Endothelial cell of umbilical vein (primary cell): ENCODE measurements around the gene LPP. TPM values are rescaled to one million over a fixed set of nuclear protein-coding genes. Genes with fewer than 3 reads are reported as not detected.

Source experiments
- BruUV-seq: library from RNA; stranded (reverse); fragments of 400-500 nt; replicated peaks from 2 replicates; lab custom pipeline; 2021; lab: Mats Ljungman, UMichigan
- CTCF ChIA-PET: fragments of 300-600, 350-600 bp; sonication (Branson Sonifier 250); formaldehyde crosslinking; loops from one replicate; lab custom pipeline; 2021; ENCODE audit warnings: antibody characterized with exemption, inconsistent platforms; lab: Charles Lee
- POLR2A ChIA-PET: fragments of 300-600, 350-600 bp; sonication (Branson Sonifier 250); formaldehyde crosslinking; loops from one replicate; lab custom pipeline; 2021; ENCODE audit warnings: antibody characterized with exemption, inconsistent platforms; lab: Charles Lee
- DNase-seq: peaks from one replicate; pipeline ENCODE4 v3.0.0-alpha.2; 2011; ENCODE audit warnings: low read depth, low spot score
- FAIRE-seq: peaks from 2 replicates; lab custom pipeline; 2011; peaks lifted over from hg19 to GRCh38; lab: Jason Lieb, UNC
- H2AFZ ChIP-seq: 2 replicates; pipeline ENCODE4 v1.6.0; 2012; ENCODE audit warnings: low read depth, low read length, control low read depth, inconsistent platforms
- H3K27ac ChIP-seq: 2 replicates; pipeline ENCODE4 v1.5.1; 2011; ENCODE audit warnings: low read depth, mild to moderate bottlenecking, control low read depth, low read length, moderate library complexity; ENCODE audit not compliant: insufficient read depth
- H3K27me3 ChIP-seq, 2 experiments: 2 replicates each; pipeline versions ENCODE4 v1.6.0 to v1.6.1; 2011; ENCODE audit warnings: low read length in 2 of 2, mixed read lengths in 1 of 2; ENCODE audit not compliant: control insufficient read depth in 2 of 2, insufficient read depth in 2 of 2
- H3K36me3 ChIP-seq, 2 experiments: 2 replicates in 1 of 2; 3 replicates in 1 of 2; pipeline ENCODE4 v1.5.1; 2011; ENCODE audit warnings: low read length in 2 of 2, mild to moderate bottlenecking in 1 of 2, moderate library complexity in 1 of 2; ENCODE audit not compliant: control insufficient read depth in 2 of 2, insufficient read depth in 2 of 2; ENCODE audit errors: extremely low read depth in 1 of 2
- H3K4me1 ChIP-seq: 3 replicates; pipeline ENCODE4 v1.5.1; 2011; ENCODE audit warnings: mild to moderate bottlenecking, low read length; ENCODE audit not compliant: control insufficient read depth, insufficient read depth; ENCODE audit errors: extremely low read depth
- H3K4me2 ChIP-seq: 2 replicates; pipeline ENCODE4 v1.6.1; 2011; ENCODE audit warnings: low read length, control low read depth, mixed read lengths; ENCODE audit not compliant: insufficient read depth
- H3K4me3 ChIP-seq, 3 experiments: fragments of 200-600 bp in 1 of 3; sonication (generic), shearing (Covaris generic) in 1 of 3; replicated peaks in 1 of 3; 2 replicates each; pipeline ENCODE4 v1.5.1; 2011 to 2016; ENCODE audit warnings: control low read depth in 3 of 3, low read length in 3 of 3, mild to moderate bottlenecking in 2 of 3, inconsistent platforms in 1 of 3, low read depth in 1 of 3, moderate library complexity in 1 of 3; ENCODE audit not compliant: insufficient read depth in 1 of 3
- H3K79me2 ChIP-seq: 2 replicates; pipeline ENCODE4 v1.6.0; 2012; ENCODE audit warnings: low read length, inconsistent platforms; ENCODE audit not compliant: control insufficient read depth, insufficient read depth
- H3K9ac ChIP-seq: replicated peaks from 2 replicates; pipeline ENCODE3; 2011; ENCODE audit warnings: low read length, control low read depth; ENCODE audit not compliant: insufficient read depth; ENCODE audit errors: extremely low read depth
- H3K9me1 ChIP-seq: replicated peaks from 3 replicates; pipeline ENCODE4 v1.6.0; 2011; ENCODE audit warnings: mild to moderate bottlenecking, low read length; ENCODE audit not compliant: control insufficient read depth, insufficient read depth; ENCODE audit errors: extremely low read depth
- H3K9me3 ChIP-seq: replicated peaks from 2 replicates; pipeline ENCODE4 v1.5.1; 2012; ENCODE audit warnings: low read length, inconsistent platforms; ENCODE audit not compliant: control insufficient read depth, insufficient read depth
- H4K20me1 ChIP-seq: replicated peaks from 2 replicates; pipeline ENCODE3; 2011; ENCODE audit warnings: mild to moderate bottlenecking, low read length; ENCODE audit not compliant: control insufficient read depth, insufficient read depth; ENCODE audit errors: extremely low read depth
- EZH2 ChIP-seq: IDR thresholded peaks from 2 replicates; pipeline ENCODE4 v1.6.1; 2012; ENCODE audit warnings: borderline replicate concordance, low read depth, mild to moderate bottlenecking, moderate library complexity, low read length, inconsistent platforms; ENCODE audit not compliant: severe bottlenecking
- FOS ChIP-seq: IDR thresholded peaks from 2 replicates; pipeline ENCODE4 v1.6.1; 2011; ENCODE audit warnings: mild to moderate bottlenecking, low read length, moderate library complexity, borderline replicate concordance; ENCODE audit not compliant: insufficient read depth
- GATA2 ChIP-seq: IDR thresholded peaks from 2 replicates; pipeline ENCODE4 v1.7.0; 2011; ENCODE audit warnings: low read depth, mild to moderate bottlenecking, moderate library complexity, mixed read lengths, low read length; ENCODE audit not compliant: insufficient read length, insufficient read depth
- JUN ChIP-seq: IDR thresholded peaks from 2 replicates; pipeline ENCODE4 v1.6.1; 2011; ENCODE audit warnings: borderline replicate concordance, low read depth; ENCODE audit not compliant: insufficient read length, insufficient read depth
- MAX ChIP-seq: IDR thresholded peaks from 2 replicates; pipeline ENCODE4 v1.6.1; 2011; ENCODE audit not compliant: insufficient read depth, insufficient read length
- MYC ChIP-seq: IDR thresholded peaks from one replicate; pipeline ENCODE4 v1.6.1; 2011; ENCODE audit warnings: mild to moderate bottlenecking, low read depth, low read length
- POLR2A ChIP-seq: IDR thresholded peaks from 2 replicates; pipeline ENCODE4 v1.6.1; 2012; ENCODE audit warnings: low read depth, mild to moderate bottlenecking, control low read depth, low read length
- POLR2AphosphoS5 ChIP-seq: IDR thresholded peaks from 2 replicates; pipeline ENCODE4 v1.6.1; 2012; ENCODE audit warnings: low read depth, mild to moderate bottlenecking, control low read depth, low read length, moderate library complexity; ENCODE audit not compliant: insufficient read depth
- dilution Hi-C: fragments of 300-500 bp; cut with MboI; formaldehyde crosslinking; loops from one replicate; pipeline ENCODE4 v1.15.0; 2019; ENCODE audit warnings: low sequenced_read_pairs; ENCODE audit not compliant: extremely low pct_ligation_motif_present
- intact Hi-C: fragments of 100-400 bp; cut with micrococcal nuclease; formaldehyde crosslinking; loops from one replicate; pipeline ENCODE4 v1.10.0; 2022
- polyA plus RNA-seq, 4 experiments: library from polyadenylated mRNA; depleted of rRNA in 3 of 4; stranded (reverse) in 3 of 4; unstranded in 1 of 4; fragments of >200 nt; gene quantifications; 2 replicates each; pipeline versions ENCODE4 v1.2.1 to v1.2.3, GENCODE V29; 2011 to 2012; ENCODE audit warnings: missing spikeins in 1 of 4
- total RNA-seq: library from RNA; stranded (reverse); gene quantifications from 2 replicates; pipeline ENCODE4 v1.2.3, GENCODE V29; 2021
- TF ChIP-seq, protein P1 (sequence below), 2 donors: IDR thresholded peaks; 1 replicate in 1 of 2; 2 replicates in 1 of 2; pipeline ENCODE4 v1.5.1; 2011; ENCODE audit warnings: low read length in 2 of 2, mild to moderate bottlenecking in 2 of 2, moderate library complexity in 2 of 2, control low read depth in 1 of 2, inconsistent platforms in 1 of 2, low read depth in 1 of 2; ENCODE audit not compliant: insufficient read depth in 1 of 2; ENCODE audit errors: extremely low read depth in 1 of 2

LPP gene
- total and polyA plus RNA-seq, 2 donors (not counting 3 experiments of a cell fraction or from before 2014, with no cell fraction given): 16.9 to 153 TPM

DNA sequence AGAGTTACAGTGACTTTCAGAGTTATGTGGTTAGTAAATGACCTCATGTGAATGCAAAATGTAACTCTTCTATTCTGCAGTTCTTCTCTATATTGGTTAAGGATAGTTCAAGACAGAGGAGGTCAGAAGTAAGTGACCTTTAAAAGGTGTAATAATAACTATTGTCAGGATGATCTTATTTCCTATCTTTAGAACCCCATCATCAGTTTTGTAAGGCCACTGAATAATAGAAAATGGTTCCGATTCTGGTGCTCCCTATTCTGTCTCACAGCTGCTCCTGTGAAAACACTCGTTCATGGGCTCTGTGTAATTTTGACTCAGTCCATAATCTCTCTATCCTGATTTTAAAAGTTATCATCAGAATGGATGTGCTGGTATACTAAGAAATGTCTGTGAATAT is 463.3 kb downstream of the LPP start:
- CTCF ChIA-PET: no interaction called here
- DNase-seq (no peak), FAIRE-seq (no peak)
- Histone ChIP-seq H3K27me3 (no peaks in the 10 kb centered on the region), H2AFZ (no peak overlapping the region), H3K9ac (no peak overlapping the region), H3K4me3 (no peak overlapping the region), H3K4me2 (no peak overlapping the region), H3K9me3 (no peaks in the 10 kb centered on the region), H3K9me1 (no peaks in the 10 kb centered on the region), H4K20me1 (no peaks in the 10 kb centered on the region), H3K36me3 (no peaks in the 10 kb centered on the region), H3K27ac (no peak overlapping the region), H3K79me2 (no peaks in the 10 kb centered on the region), H3K4me1 (no peaks in the 10 kb centered on the region)
- dilution Hi-C loops (no loop called here), intact Hi-C loops (no loop called here)
- POLR2A ChIA-PET: no interaction called here
- TF ChIP-seq POLR2AphosphoS5: no peak
- no peak for TF ChIP-seq MAX
- no peak for TF ChIP-seq POLR2A
- TF ChIP-seq GATA2: no peak
- no peak for TF ChIP-seq EZH2
- TF ChIP-seq JUN: no peak
- TF ChIP-seq FOS: no peak
- no peak for TF ChIP-seq MYC
- TF ChIP-seq, protein P1, sequence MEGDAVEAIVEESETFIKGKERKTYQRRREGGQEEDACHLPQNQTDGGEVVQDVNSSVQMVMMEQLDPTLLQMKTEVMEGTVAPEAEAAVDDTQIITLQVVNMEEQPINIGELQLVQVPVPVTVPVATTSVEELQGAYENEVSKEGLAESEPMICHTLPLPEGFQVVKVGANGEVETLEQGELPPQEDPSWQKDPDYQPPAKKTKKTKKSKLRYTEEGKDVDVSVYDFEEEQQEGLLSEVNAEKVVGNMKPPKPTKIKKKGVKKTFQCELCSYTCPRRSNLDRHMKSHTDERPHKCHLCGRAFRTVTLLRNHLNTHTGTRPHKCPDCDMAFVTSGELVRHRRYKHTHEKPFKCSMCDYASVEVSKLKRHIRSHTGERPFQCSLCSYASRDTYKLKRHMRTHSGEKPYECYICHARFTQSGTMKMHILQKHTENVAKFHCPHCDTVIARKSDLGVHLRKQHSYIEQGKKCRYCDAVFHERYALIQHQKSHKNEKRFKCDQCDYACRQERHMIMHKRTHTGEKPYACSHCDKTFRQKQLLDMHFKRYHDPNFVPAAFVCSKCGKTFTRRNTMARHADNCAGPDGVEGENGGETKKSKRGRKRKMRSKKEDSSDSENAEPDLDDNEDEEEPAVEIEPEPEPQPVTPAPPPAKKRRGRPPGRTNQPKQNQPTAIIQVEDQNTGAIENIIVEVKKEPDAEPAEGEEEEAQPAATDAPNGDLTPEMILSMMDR (IDR thresholded peaks at IDR 0.05; ENCODE audit: extremely low read depth in 1 of 2, insufficient read depth in 1 of 2, low read depth in 1 of 2, low read length in 2 of 2): no peak
- no TSS peak for BruUV-seq
